Lower lobe of right lung (tissue), 2 donors: Measurements from ENCODE around the gene LYZL1. TPM values are rescaled to one million over a fixed set of nuclear protein-coding genes. Genes with fewer than 3 reads are reported as not detected.
"Not testable (repeated sequence)": the region's sequence is repeated elsewhere in the genome, so short reads cannot be mapped to it uniquely, and the experiment has no call there.

Experiments used
- ATAC-seq, 2 donors: fragments of 200-7000 bp; cut with Tn5 transposase; one replicate each; pipeline ENCODE4 v1.9.1; 2020 to 2022; ENCODE audit warnings: mild to moderate bottlenecking in 2 of 2, moderate library complexity in 2 of 2
- DNase-seq: peaks from one replicate; pipeline ENCODE4 v3.0.0-alpha.2; 2020
- H3K27ac ChIP-seq: fragments of 200-600 bp; one replicate; pipeline ENCODE4 v1.8.0; 2022
- H3K27me3 ChIP-seq: fragments of 200-600 bp; one replicate; pipeline ENCODE4 v1.8.0; 2022; ENCODE audit warnings: low read depth
- H3K36me3 ChIP-seq: fragments of 200-600 bp; one replicate; pipeline ENCODE4 v1.8.0; 2022; ENCODE audit warnings: mild to moderate bottlenecking
- H3K4me1 ChIP-seq: fragments of 200-600 bp; one replicate; pipeline ENCODE4 v1.8.0; 2022
- H3K4me3 ChIP-seq: fragments of 200-600 bp; one replicate; pipeline ENCODE4 v1.8.0; 2022; ENCODE audit warnings: mild to moderate bottlenecking
- H3K9me3 ChIP-seq: fragments of 200-600 bp; one replicate; pipeline ENCODE4 v1.8.0; 2022
- intact Hi-C: fragments of 100-400 bp; cut with DNase I; formaldehyde crosslinking; loops from one replicate; pipeline ENCODE4 v1.11.0; 2022
- total RNA-seq: library from RNA; stranded (reverse); fragmentation: NEBNext Ultra II Directional; extraction: Animal tissue kit (Norgen Biotek cat#: 25700); gene quantifications from one replicate; pipeline ENCODE4 v1.2.1, GENCODE V29; 2021
- TF ChIP-seq, protein P1 (sequence below): fragments of 200-600 bp; IDR thresholded peaks from one replicate; pipeline ENCODE4 v1.8.0; 2022; ENCODE audit warnings: antibody characterized with exemption, mild to moderate bottlenecking
- donor health status: DM: no; HTN: yes; CAD: no; lungs with severe emphysema.

LYZL1 gene
- total RNA-seq, 1 donor from 2014 or later, result not detected

- no peaks in the 10 kb centered on the region for H3K36me3 ChIP-seq
- no peak overlapping the region for H3K27ac ChIP-seq
- H3K4me3 ChIP-seq, result no peak overlapping the region
- DNase-seq (no peak), ATAC-seq (no peak)
- TF ChIP-seq, protein P1, sequence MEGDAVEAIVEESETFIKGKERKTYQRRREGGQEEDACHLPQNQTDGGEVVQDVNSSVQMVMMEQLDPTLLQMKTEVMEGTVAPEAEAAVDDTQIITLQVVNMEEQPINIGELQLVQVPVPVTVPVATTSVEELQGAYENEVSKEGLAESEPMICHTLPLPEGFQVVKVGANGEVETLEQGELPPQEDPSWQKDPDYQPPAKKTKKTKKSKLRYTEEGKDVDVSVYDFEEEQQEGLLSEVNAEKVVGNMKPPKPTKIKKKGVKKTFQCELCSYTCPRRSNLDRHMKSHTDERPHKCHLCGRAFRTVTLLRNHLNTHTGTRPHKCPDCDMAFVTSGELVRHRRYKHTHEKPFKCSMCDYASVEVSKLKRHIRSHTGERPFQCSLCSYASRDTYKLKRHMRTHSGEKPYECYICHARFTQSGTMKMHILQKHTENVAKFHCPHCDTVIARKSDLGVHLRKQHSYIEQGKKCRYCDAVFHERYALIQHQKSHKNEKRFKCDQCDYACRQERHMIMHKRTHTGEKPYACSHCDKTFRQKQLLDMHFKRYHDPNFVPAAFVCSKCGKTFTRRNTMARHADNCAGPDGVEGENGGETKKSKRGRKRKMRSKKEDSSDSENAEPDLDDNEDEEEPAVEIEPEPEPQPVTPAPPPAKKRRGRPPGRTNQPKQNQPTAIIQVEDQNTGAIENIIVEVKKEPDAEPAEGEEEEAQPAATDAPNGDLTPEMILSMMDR, result no peak
- no peaks in the 10 kb centered on the region for H3K4me1 ChIP-seq
- intact Hi-C loops, result no loop called here
- no peaks in the 10 kb centered on the region for H3K27me3 ChIP-seq
- H3K9me3 ChIP-seq, result no peaks in the 10 kb centered on the region
Measured at GRCh38 chr10:29353305-29353704, 64.4 kb downstream of the LYZL1 start.

- ATAC-seq (no peak), DNase-seq (no peak)
- intact Hi-C loops, result no loop called here
- TF ChIP-seq, protein P1, result no peak
- Histone ChIP-seq H3K4me1 (no peaks in the 10 kb centered on the region), H3K27ac (no peak overlapping the region), H3K4me3 (no peak overlapping the region), H3K27me3 (no peaks in the 10 kb centered on the region), H3K36me3 (no peaks in the 10 kb centered on the region), H3K9me3 (no peaks in the 10 kb centered on the region)
Measured at GRCh38 chr10:29353887-29354561, 65.2 kb downstream of the LYZL1 start.

GRCh38 chr10:29355411-29355991, 66.6 kb downstream of the LYZL1 start:
- no peak for DNase-seq
- no peak for ATAC-seq
- H3K9me3 ChIP-seq, result no peaks in the 10 kb centered on the region
- intact Hi-C loops, result no loop called here
- no peaks in the 10 kb centered on the region for H3K36me3 ChIP-seq
- no peaks in the 10 kb centered on the region for H3K4me1 ChIP-seq
- H3K27ac ChIP-seq, result no peak overlapping the region
- TF ChIP-seq, protein P1, result no peak
- no peaks in the 10 kb centered on the region for H3K27me3 ChIP-seq
- H3K4me3 ChIP-seq, result no peak overlapping the region

- intact Hi-C loops, result no loop called here
Measured at GRCh38 chr10:29356931-29357330, 68.1 kb downstream of the LYZL1 start.

GRCh38 chr10:29358010-29358616, 69.2 kb downstream of the LYZL1 start:
- DNase-seq (no peak), ATAC-seq (no peak)
- Histone ChIP-seq H3K36me3 (no peaks in the 10 kb centered on the region), H3K27ac (no peak overlapping the region), H3K27me3 (no peaks in the 10 kb centered on the region), H3K4me3 (no peak overlapping the region), H3K9me3 (no peaks in the 10 kb centered on the region), H3K4me1 (no peaks in the 10 kb centered on the region)
- TF ChIP-seq, protein P1, result no peak
- intact Hi-C loops, result no loop called here

More at GRCh38 chr10:29356931-29357330, 68.1 kb downstream of the LYZL1 start:
- Histone ChIP-seq H3K27me3 (no peaks in the 10 kb centered on the region), H3K9me3 (no peaks in the 10 kb centered on the region), H3K4me1 (no peaks in the 10 kb centered on the region), H3K36me3 (no peaks in the 10 kb centered on the region), H3K4me3 (no peak overlapping the region), H3K27ac (no peak overlapping the region)
- DNase-seq (no peak), ATAC-seq (no peak)
- TF ChIP-seq, protein P1, result no peak

DNA sequence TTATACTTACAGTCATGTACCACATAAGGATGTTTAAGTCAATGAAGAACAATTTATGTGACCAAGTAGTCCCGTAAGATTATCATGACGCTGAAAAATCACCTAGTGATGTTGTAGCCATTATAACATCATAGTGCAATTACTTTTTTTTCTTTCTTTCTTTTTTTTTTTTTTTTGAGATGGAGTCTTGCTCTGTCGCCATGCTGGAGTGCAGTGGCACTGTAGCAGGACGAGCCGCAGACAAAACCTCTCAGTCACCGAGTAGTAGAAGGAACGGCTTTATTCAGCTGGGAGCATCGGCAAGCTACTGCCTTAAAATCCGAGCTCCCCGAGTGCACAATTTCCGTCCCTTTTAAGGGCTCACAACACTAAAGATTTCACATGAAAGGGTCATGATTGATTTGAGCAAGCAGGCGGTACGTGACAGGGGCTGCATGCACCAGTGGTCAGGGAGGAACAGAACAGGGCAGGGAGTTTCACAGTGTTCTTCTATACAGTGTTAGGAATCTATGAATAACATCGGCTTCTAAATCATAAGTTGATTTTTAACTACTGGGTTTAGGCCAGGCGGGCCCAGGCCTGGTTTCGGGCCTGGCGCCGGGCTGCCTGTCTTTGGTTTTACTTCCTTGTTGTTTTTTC, 71.5 kb downstream of the LYZL1 start:
- H3K9me3 ChIP-seq, DNase-seq, H3K4me1 ChIP-seq, intact Hi-C loops, ATAC-seq, H3K36me3 ChIP-seq, H3K27me3 ChIP-seq, H3K27ac ChIP-seq, H3K4me3 ChIP-seq: not testable (repeated sequence)
